ENCODE data around the gene KDM4E.

- TF ChIP-seq CTCF (IDR thresholded peaks at IDR 0.05): no peak
- TF ChIP-seq POLR2A (IDR thresholded peaks at IDR 0.05): no peak
Observed at GRCh38 chr11:94998285-94998684, 26.8 kb upstream of the KDM4E start.

Measured in adrenal gland (tissue), 5 donors.